HG03175 (cell line): ENCODE data around the gene ZMYND15.
"Not testable (repeated sequence)": the region's sequence is repeated elsewhere in the genome, so short reads cannot be mapped to it uniquely, and the experiment has no call there.

Source experiments
- ATAC-seq: cut with Tn5 transposase; IDR thresholded peaks from one replicate; pipeline ENCODE4 v1.9.1; 2021; ENCODE audit warnings: mild to moderate bottlenecking, moderate library complexity; ENCODE audit not compliant: unreplicated experiment

Gene ZMYND15

GRCh38 chr17:4739122-4740024, at the start of gene ZMYND15, which contains the start of gene CXCL16:
Gene ZMYND15, plus strand, starts transcription at chr17:4739833. Its CDS starts 716 bp downstream, at chr17:4740549.
Gene CXCL16, minus strand, starts transcription at chr17:4739928. Its CDS starts 589 bp downstream, at chr17:4739339.
- no peak for ATAC-seq

GRCh38 chr17:4689872-4690271, 49.8 kb upstream of the ZMYND15 start:
- not testable (repeated sequence) for ATAC-seq

- no peak for ATAC-seq
Measured at GRCh38 chr17:4690745-4691144, 48.9 kb upstream of the ZMYND15 start.

- no peak for ATAC-seq
Measured at GRCh38 chr17:4691686-4692085, 47.9 kb upstream of the ZMYND15 start.

GRCh38 chr17:4693416-4693815, 46.2 kb upstream of the ZMYND15 start:
- ATAC-seq: no peak

DNA sequence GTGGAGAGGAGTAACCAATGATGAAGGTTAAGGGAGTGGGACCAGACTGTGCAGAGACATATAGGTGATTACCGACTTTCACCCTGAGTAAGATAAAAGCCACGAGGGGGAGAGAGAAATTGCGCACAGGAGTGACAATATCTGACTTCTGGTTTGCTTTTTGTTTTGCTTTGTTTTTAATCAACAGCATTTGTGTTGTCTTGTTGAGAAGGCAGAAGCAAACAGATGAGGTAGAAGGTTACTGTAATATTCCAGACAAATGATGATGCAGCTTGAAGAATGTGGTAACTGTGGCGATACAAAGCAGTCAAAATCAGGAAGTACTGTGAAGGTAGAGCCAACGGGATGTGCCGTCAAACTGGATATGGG, 43.2 kb upstream of the ZMYND15 start:
- ATAC-seq: no peak

DNA sequence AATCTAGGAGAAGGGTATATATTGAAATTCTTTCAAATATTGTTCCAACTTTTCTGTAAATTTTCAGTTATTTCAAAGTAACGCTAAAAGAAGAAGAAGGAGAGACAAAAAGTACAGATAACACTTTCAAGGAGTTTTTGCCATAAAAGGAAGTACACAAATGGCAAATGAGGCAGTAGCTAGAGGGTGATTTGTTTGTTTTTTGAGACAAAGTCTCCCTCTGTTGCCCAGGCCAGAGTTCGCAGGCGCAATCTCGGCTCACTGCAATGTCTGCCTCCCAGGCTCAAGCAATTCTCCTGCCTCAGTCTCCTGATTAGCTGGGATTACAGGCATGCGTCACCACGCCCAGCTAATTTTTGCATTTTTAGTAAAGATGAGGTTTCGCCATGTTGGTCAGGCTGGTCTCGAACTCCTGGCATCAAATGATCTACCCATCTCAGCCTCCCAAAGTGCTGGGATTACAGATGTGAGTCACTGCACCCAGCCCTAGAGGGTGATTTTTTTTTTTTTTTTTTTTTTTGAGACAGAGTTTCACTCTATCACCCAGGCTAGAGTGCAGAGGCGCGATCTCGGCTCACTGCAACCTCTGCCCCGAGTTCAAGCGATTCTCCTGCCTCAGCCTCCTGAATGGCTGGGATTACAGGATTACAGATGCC, 40.1 kb upstream of the ZMYND15 start:
- ATAC-seq: not testable (repeated sequence)

DNA sequence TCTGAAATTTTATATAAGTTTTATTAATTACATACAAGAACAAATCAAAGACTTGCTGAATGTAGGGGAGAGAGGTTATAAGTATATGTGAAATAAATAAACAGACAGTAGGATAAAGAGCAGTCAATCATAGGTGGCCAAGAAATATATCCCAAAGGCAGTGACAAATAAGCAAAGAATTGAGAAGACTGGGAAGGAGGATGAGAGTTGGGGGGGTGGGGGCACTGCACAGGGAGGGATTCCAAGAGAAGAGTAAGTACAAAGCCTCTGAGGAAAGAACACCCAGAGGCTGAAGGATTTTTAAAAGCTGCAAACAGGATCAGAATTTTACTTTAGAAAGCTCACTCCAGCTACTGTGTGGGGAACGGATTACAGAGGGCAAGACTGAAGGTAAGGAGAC, 38.5 kb upstream of the ZMYND15 start:
- no peak for ATAC-seq

GRCh38 chr17:4703330-4703691, 36.3 kb upstream of the ZMYND15 start:
- no peak for ATAC-seq

GRCh38 chr17:4704574-4704907, 35.1 kb upstream of the ZMYND15 start:
- ATAC-seq: not testable (repeated sequence)

DNA sequence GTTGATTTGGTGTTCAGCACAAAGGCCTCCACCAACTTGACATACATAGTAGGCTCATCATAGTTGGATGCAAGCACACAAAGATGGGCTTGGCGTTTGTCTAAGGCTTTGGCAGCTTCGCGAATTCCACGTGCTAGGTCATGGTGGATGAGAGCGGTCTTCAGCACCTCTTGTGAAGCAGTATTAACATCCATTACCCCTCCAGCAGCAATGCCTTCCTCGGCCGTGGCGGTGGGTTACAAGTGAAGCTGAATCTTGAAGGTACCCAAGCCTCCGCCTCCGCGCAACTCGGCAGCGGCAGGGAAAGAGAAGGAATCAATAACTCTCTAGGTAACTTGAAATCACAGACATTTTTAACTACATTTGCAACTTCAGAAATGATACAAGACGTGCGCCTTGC, 34.6 kb upstream of the ZMYND15 start:
- no peak for ATAC-seq

- ATAC-seq: no peak
Measured at GRCh38 chr17:4706121-4706520, 33.5 kb upstream of the ZMYND15 start.

DNA sequence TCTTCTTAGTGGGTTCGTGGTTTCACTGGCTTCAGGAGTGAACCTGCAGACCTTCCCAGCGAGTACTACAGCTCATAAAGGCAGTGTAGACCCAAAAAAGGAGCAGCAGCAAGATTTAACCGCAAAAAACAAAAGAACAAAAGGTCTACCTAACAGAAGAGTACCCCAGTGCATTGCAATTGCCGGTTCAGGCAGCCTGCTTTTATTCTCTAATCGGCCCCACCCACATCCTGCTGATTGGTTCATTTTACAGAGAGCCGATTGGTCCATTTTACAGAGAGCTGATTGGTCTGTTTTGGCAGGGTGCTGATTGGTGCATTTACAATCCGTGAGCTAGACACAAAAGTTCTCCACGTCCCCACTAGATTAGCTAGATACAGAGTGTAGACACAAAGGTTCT, 31.2 kb upstream of the ZMYND15 start:
- no peak for ATAC-seq

DNA sequence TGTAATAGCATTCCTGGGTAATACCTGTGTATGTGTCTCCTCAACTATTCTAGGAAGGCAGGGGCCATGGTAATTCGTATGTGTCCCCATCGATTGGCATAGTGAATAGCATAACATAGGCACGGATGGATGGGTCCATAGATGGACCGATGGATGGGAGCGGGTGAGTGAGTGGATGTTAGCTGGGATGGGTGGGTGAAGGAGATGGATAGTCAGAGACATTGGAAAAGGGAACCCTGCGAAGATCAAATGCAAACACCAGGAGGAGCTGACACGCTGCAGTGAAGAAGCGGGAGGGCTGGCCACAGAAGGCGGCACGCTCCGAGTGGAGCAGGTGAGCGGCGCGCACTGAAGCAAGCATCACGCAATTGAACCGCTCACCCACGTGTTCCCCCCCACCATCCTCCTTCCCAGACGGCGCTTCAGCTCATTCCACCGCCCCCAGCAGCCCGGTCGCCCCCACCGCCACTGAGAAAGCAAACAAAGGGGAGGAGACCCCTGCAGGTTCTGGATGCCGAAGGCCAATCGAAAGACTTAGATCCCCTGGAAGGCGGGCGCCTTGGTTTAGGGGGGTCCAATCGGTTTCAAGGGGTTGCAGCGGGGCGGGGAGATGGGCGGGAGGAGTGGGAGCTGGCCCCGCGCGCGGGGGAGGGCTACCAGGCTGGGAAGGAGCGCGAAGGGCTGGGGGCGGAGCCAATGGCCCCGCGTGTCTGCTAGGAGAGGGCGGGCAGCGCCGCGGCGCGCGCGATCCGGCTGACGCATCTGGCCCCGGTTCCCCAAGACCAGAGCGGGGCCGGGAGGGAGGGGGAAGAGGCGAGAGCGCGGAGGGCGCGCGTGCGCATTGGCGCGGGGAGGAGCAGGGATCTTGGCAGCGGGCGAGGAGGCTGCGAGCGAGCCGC, 29.6 kb upstream of the ZMYND15 start, which contains the start of gene ARRB2:
Gene ARRB2 (plus strand): TSS at position 839 of the 899 bp plus-strand sequence. CDS start 90 bp downstream, outside the sequence.
- ATAC-seq: peak; percentile 86

DNA sequence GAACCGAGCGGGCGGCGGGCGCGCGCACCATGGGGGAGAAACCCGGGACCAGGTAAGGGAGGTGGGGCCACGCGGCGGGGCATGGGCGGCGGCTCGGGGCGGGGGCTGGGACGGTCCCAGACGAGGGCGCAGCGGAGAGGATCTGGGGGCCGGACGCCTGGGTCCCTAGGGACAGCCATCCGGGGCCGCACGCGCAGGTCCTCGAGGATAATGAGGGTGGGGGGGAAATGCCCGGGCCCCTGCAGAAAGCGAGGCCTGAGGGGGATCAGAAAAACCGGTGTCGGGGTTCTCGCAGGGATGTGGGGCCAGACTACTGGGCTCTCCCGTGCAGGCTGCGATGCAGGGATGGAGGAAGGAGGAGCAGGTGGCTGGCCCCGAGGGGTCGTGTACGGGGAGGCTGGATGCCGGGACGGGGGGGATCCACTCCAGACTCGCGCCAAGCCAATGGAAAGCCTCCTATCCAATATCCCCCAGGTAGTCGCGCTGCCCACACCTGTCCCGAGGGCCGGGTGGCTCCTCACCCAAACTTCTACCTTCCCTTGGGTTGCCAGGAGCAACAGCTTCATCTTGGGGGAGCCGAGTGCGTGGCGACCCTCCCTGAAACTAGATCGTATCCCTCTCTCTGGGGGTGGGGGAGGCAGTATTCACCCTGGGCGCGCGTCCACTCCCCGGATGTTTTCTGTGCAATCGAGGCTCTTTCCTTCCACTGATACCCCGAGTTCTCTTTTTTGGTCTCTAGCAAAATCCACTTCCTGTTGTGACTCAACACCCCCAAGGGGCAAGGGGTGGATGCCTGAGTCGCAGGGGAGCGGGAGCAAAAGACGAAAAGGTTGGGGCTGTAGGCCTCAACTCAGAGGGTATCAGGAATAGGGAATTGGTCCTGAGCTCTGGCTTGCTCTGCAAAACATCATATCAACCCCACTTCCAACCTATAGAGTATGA, 28.7 kb upstream of the ZMYND15 start:
- peak; percentile 15 for ATAC-seq

- ATAC-seq: no peak
Measured at GRCh38 chr17:4711661-4712181, 27.9 kb upstream of the ZMYND15 start.

DNA sequence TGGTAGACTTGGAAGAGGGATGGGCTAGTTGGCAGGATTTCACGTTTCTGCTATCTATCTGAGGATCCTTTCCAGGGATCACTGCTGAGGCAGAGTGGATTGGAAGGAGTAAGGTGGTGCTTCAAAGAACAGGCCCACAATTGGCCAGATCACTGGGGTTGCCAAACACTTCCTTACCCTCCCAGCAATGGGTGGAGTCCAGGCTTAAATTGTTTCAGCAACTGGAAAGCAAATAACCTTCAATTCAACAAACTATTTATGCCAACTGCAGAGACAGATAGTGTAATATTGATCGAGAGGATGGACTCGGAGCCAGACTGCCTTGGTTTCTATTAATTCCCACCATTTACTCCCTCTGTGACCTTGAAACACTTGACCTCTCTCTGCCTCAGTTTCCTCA, 27.1 kb upstream of the ZMYND15 start:
- ATAC-seq: no peak

- not testable (repeated sequence) for ATAC-seq
Measured at GRCh38 chr17:4714340-4715062, 25.1 kb upstream of the ZMYND15 start.
